Right atrium auricular region (tissue), 2 donors: ENCODE results near the gene HIP1R. TPM values are rescaled to one million over a fixed set of nuclear protein-coding genes. Genes with fewer than 3 reads are reported as not detected.

Experiments used
- DNase-seq: peaks from one replicate; pipeline ENCODE4 v3.0.0-alpha.2; 2019; ENCODE audit warnings: low spot score
- H3K27ac ChIP-seq, 2 donors: fragments of 200-600 bp; sonication (generic); 1 replicate in 1 of 2; 2 replicates in 1 of 2; pipeline ENCODE4 v1.5.1; 2016 to 2019
- H3K27me3 ChIP-seq, 2 donors: fragments of 200-600 bp; sonication (generic); one replicate each; pipeline versions ENCODE4 v1.5.1 to v1.6.0; 2017 to 2019
- H3K36me3 ChIP-seq: fragments of 200-600 bp; sonication (generic); one replicate; pipeline ENCODE4 v1.5.1; 2016
- H3K4me1 ChIP-seq, 2 donors: fragments of 200-600 bp; sonication (generic); one replicate each; pipeline versions ENCODE4 v1.5.1 to v1.6.0; 2017 to 2019
- H3K4me3 ChIP-seq, 2 donors: fragments of 200-600 bp; sonication (generic); 1 replicate in 1 of 2; 2 replicates in 1 of 2; pipeline ENCODE4 v1.5.1; 2017 to 2019; ENCODE audit warnings: mild to moderate bottlenecking in 1 of 2, moderate library complexity in 1 of 2
- H3K9me3 ChIP-seq, 2 donors: fragments of 200-600 bp; sonication (generic); one replicate each; pipeline ENCODE4 v1.5.1; 2019
- CTCF ChIP-seq, 2 donors: fragments of 200-600 bp; sonication (generic); IDR thresholded peaks; one replicate each; pipeline ENCODE4 v1.5.1; 2019; ENCODE audit warnings: antibody characterized with exemption in 2 of 2
- total RNA-seq, 2 donors: library from RNA; depleted of rRNA; stranded (reverse); fragments of >200 nt; gene quantifications; one replicate each; pipeline ENCODE4 v1.1.0, GENCODE V29; 2016

Gene HIP1R
- total RNA-seq, 2 donors from 2014 or later = 32.4 to 43.8 TPM

GRCh38 chr12:122807651-122808050, 27.6 kb upstream of the HIP1R start:
- no peak for TF ChIP-seq CTCF (IDR thresholded peaks at IDR 0.05)
- Histone ChIP-seq H3K27ac (no peak overlapping the region), H3K9me3 (no peaks in the 10 kb centered on the region), H3K36me3 (no peaks in the 10 kb centered on the region), H3K27me3 (no peaks in the 10 kb centered on the region), H3K4me3 (no peak overlapping the region), H3K4me1 (no peaks in the 10 kb centered on the region)
- no peak for DNase-seq

- Histone ChIP-seq H3K4me1 (no peaks in the 10 kb centered on the region), H3K4me3 (no peak overlapping the region), H3K27me3 (no peaks in the 10 kb centered on the region), H3K36me3 (no peaks in the 10 kb centered on the region), H3K27ac (no peak overlapping the region), H3K9me3 (no peaks in the 10 kb centered on the region)
- DNase-seq = no peak
- no peak for TF ChIP-seq CTCF (IDR thresholded peaks at IDR 0.05)
Measured at GRCh38 chr12:122811777-122812176, 23.5 kb upstream of the HIP1R start.

GRCh38 chr12:122813310-122813713, 21.9 kb upstream of the HIP1R start:
- H3K36me3 ChIP-seq = no peaks in the 10 kb centered on the region
- DNase-seq = no peak
- no peak overlapping the region for H3K27ac ChIP-seq
- no peaks in the 10 kb centered on the region for H3K4me1 ChIP-seq
- no peaks in the 10 kb centered on the region for H3K9me3 ChIP-seq
- no peaks in the 10 kb centered on the region for H3K27me3 ChIP-seq
- no peak for TF ChIP-seq CTCF (IDR thresholded peaks at IDR 0.05)
- no peak overlapping the region for H3K4me3 ChIP-seq

- H3K27me3 ChIP-seq = no peaks in the 10 kb centered on the region
- no peaks in the 10 kb centered on the region for H3K4me1 ChIP-seq
- H3K9me3 ChIP-seq = no peaks in the 10 kb centered on the region
- no peak for TF ChIP-seq CTCF (IDR thresholded peaks at IDR 0.05)
- no peak for DNase-seq
- no peak overlapping the region for H3K27ac ChIP-seq
- no peaks in the 10 kb centered on the region for H3K36me3 ChIP-seq
- H3K4me3 ChIP-seq = no peak overlapping the region
Measured at GRCh38 chr12:122819209-122819785, 16.0 kb upstream of the HIP1R start.

- Histone ChIP-seq H3K9me3 (no peaks in the 10 kb centered on the region), H3K36me3 (no peaks in the 10 kb centered on the region), H3K27me3 (no peaks in the 10 kb centered on the region), H3K27ac (no peak overlapping the region), H3K4me1 (no peaks in the 10 kb centered on the region), H3K4me3 (no peak overlapping the region)
- TF ChIP-seq CTCF (IDR thresholded peaks at IDR 0.05) = no peak
- DNase-seq = no peak
Measured at GRCh38 chr12:122820138-122820537, 15.1 kb upstream of the HIP1R start.

GRCh38 chr12:122820838-122821271, 14.4 kb upstream of the HIP1R start:
- Histone ChIP-seq H3K36me3 (no peaks in the 10 kb centered on the region), H3K27me3 (no peaks in the 10 kb centered on the region), H3K4me3 (no peak overlapping the region)

More at GRCh38 chr12:122820838-122821271, 14.4 kb upstream of the HIP1R start:
- no peak for TF ChIP-seq CTCF (IDR thresholded peaks at IDR 0.05)
- no peak overlapping the region for H3K27ac ChIP-seq
- H3K4me1 ChIP-seq = no peaks in the 10 kb centered on the region
- H3K9me3 ChIP-seq = no peaks in the 10 kb centered on the region
- DNase-seq = no peak
